Osteocyte (in vitro differentiated cells): ENCODE results near the gene PCED1B. TPM values are rescaled to one million over a fixed set of nuclear protein-coding genes. Genes with fewer than 3 reads are reported as not detected.
"Not testable (repeated sequence)": the region's sequence is repeated elsewhere in the genome, so short reads cannot be mapped to it uniquely, and the experiment has no call there.

Experiments used
- DNase-seq: peaks from one replicate; pipeline ENCODE4 v3.0.0; 2021; ENCODE audit warnings: mixed read lengths; ENCODE audit not compliant: unreplicated experiment; ENCODE audit errors: extremely low spot score
- H3K27ac Mint-ChIP-seq: one replicate; pipeline ENCODE4 v1.8.0; 2021; ENCODE audit warnings: mild to moderate bottlenecking, mixed read lengths; ENCODE audit not compliant: unreplicated experiment
- H3K27me3 Mint-ChIP-seq: one replicate; pipeline ENCODE4 v1.8.0; 2021; ENCODE audit warnings: mixed read lengths; ENCODE audit not compliant: unreplicated experiment
- H3K36me3 Mint-ChIP-seq: one replicate; pipeline ENCODE4 v1.8.0; 2021; ENCODE audit warnings: mixed read lengths; ENCODE audit not compliant: unreplicated experiment
- H3K4me1 Mint-ChIP-seq: one replicate; pipeline ENCODE4 v1.8.0; 2021; ENCODE audit warnings: mixed read lengths; ENCODE audit not compliant: unreplicated experiment
- H3K4me3 Mint-ChIP-seq: one replicate; pipeline ENCODE4 v1.8.0; 2021; ENCODE audit warnings: mild to moderate bottlenecking, moderate library complexity, mixed read lengths; ENCODE audit not compliant: unreplicated experiment
- H3K9me3 Mint-ChIP-seq: one replicate; pipeline ENCODE4 v1.8.0; 2021; ENCODE audit warnings: mixed read lengths; ENCODE audit not compliant: unreplicated experiment
- total RNA-seq: library from RNA; stranded (reverse); gene quantifications from 2 replicates; pipeline ENCODE4 v1.2.1, GENCODE V29; 2021
- TF ChIP-seq, protein P1 (sequence below): fragments of 200-600 bp; sonication (generic); IDR thresholded peaks from 2 replicates; pipeline ENCODE4 v1.5.0; 2021; ENCODE audit warnings: antibody characterized with exemption, mild to moderate bottlenecking, moderate library complexity

The PCED1B gene
- total RNA-seq, 1 donor from 2014 or later = 1.6 TPM

DNA sequence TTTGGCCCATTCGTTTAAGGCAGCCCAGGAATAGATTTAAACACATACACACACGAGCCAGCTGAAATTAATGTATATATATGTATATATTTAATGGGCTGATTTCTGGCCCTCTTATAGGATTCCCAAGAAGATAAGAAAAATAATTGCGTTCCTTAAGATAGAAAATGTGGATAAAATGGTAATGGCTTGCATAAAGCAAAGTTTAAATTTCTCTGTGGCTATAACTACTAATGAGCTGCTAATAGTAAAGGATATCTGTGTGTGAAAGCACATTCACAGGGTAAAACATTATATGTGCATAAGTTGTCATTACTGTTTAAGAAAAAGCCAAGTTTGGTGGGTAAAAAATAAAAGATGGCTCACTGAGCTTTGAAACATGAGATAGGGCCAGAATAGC lies 134.0 kb downstream of the PCED1B start:
- no peak overlapping the region for H3K27ac Mint-ChIP-seq
- H3K9me3 Mint-ChIP-seq = no peaks in the 10 kb centered on the region
- H3K36me3 Mint-ChIP-seq = no peaks in the 10 kb centered on the region

DNA sequence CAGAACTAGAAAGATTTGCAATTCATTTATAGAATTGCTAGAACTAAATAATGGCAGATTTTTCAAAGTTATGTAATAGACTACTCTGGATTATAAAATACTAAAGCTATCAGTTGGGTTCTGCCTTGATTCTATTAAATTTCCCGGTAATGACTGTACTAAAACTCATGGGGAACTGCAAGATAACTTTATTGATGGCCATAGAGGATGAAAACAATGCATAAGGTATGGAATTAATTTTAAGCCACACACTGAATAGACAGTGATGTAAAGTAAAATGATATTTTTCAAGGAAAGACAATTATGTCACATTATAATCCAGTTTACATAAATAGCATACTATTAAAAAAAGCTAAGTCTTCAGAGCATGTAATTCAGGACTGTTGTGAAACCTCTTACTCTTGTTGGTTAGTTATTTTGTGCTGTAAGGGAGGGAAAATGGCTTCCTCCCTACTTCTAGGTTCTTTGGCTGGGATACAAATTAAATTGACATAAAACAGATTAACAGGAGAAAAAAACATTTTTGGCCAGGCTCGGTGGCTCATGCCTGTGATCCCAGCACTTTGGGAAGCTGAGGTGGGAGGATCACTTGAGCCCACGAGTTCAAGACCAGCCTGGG lies 134.7 kb downstream of the PCED1B start:
- H3K9me3 Mint-ChIP-seq = no peaks in the 10 kb centered on the region
- H3K27ac Mint-ChIP-seq = no peak overlapping the region
- H3K4me1 Mint-ChIP-seq = no peaks in the 10 kb centered on the region
- no peak overlapping the region for H3K4me3 Mint-ChIP-seq
- TF ChIP-seq, protein P1, sequence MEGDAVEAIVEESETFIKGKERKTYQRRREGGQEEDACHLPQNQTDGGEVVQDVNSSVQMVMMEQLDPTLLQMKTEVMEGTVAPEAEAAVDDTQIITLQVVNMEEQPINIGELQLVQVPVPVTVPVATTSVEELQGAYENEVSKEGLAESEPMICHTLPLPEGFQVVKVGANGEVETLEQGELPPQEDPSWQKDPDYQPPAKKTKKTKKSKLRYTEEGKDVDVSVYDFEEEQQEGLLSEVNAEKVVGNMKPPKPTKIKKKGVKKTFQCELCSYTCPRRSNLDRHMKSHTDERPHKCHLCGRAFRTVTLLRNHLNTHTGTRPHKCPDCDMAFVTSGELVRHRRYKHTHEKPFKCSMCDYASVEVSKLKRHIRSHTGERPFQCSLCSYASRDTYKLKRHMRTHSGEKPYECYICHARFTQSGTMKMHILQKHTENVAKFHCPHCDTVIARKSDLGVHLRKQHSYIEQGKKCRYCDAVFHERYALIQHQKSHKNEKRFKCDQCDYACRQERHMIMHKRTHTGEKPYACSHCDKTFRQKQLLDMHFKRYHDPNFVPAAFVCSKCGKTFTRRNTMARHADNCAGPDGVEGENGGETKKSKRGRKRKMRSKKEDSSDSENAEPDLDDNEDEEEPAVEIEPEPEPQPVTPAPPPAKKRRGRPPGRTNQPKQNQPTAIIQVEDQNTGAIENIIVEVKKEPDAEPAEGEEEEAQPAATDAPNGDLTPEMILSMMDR = no peak
- H3K36me3 Mint-ChIP-seq = no peaks in the 10 kb centered on the region
- H3K27me3 Mint-ChIP-seq = no peaks in the 10 kb centered on the region
- DNase-seq = no peak

More for the DNA sequence above, 134.0 kb downstream of the PCED1B start:
- Mint-ChIP-seq H3K4me3 (no peak overlapping the region), H3K27me3 (no peaks in the 10 kb centered on the region), H3K4me1 (no peaks in the 10 kb centered on the region)
- TF ChIP-seq, protein P1 = no peak
- DNase-seq = no peak

DNA sequence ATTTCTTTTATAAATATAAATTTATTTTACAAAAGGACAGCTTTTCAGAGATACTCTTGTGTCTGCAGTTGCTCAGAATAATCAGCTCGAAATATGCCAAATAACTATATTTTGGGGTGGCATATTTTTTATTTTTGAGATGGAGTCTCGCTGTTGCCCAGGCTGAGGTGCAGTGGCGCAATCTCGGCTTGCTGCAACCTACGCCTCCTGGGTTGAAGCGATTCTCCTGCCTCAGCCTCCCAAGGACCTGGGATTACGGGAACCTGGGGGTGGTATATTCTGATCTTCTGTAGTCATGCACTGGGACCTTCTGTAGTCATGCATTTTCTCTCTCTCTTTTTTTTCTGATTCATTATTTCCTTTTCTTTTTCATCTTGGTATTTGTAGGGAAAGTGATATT lies 135.3 kb downstream of the PCED1B start:
- no peaks in the 10 kb centered on the region for H3K9me3 Mint-ChIP-seq
- H3K4me3 Mint-ChIP-seq = no peak overlapping the region
- no peaks in the 10 kb centered on the region for H3K36me3 Mint-ChIP-seq
- no peak for DNase-seq
- TF ChIP-seq, protein P1 = no peak
- no peaks in the 10 kb centered on the region for H3K4me1 Mint-ChIP-seq
- H3K27ac Mint-ChIP-seq = no peak overlapping the region
- no peaks in the 10 kb centered on the region for H3K27me3 Mint-ChIP-seq

DNA sequence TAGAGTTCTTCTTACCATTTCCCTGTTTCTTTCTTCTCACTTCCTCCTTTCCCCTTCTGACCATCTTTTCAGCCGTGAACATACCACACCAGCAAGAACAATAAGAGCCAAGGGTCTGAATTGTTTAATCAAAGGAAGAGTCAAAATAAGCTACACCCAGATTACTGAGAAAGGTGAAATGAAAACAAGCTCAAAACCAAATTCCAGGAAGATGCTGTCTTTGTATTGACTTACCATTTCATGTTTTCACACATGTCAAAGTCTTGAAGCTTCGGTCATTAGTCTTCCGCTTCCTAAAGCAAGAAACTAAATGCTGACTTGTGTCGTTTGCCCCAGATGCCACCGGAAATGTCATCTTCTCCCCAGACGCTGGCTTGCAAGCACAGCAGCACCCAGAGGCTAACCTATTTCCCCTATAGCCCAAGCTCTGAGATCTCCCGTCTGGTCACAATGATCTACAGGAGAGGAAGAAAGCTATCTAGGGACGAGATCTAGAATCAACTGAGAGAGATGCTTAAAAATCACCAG lies 136.8 kb downstream of the PCED1B start:
- TF ChIP-seq, protein P1 = no peak
- H3K27me3 Mint-ChIP-seq = no peaks in the 10 kb centered on the region
- H3K27ac Mint-ChIP-seq = no peak overlapping the region
- no peaks in the 10 kb centered on the region for H3K36me3 Mint-ChIP-seq
- no peaks in the 10 kb centered on the region for H3K9me3 Mint-ChIP-seq
- DNase-seq = no peak
- H3K4me3 Mint-ChIP-seq = no peak overlapping the region
- peaks cover 6% of the 10 kb centered on the region for H3K4me1 Mint-ChIP-seq

DNA sequence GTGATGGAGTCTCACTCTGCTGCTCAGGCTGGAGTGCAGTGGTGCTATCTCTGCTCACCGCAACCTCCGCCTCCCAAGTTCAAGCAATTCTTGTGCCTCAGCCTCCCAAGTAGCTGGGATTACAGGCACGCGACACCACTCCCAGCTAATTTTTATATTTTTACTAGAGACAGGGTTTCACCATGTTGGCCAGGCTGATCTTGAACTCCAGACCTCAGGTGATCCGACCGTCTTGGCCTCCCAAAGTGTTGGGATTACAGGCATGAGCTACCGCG lies 138.1 kb downstream of the PCED1B start:
- H3K27me3 Mint-ChIP-seq, H3K27ac Mint-ChIP-seq, H3K4me1 Mint-ChIP-seq, H3K36me3 Mint-ChIP-seq, H3K4me3 Mint-ChIP-seq, DNase-seq, H3K9me3 Mint-ChIP-seq: not testable (repeated sequence)
